ENCODE measurements around the gene TRIO. TPM values are rescaled to one million over a fixed set of nuclear protein-coding genes. Genes with fewer than 3 reads are reported as not detected.

The TRIO gene
- total RNA-seq, 3 donors from 2014 or later (not counting 1 experiment from before 2014, with no cell fraction given): 84.6 to 136 (median 94.3) TPM

DNA sequence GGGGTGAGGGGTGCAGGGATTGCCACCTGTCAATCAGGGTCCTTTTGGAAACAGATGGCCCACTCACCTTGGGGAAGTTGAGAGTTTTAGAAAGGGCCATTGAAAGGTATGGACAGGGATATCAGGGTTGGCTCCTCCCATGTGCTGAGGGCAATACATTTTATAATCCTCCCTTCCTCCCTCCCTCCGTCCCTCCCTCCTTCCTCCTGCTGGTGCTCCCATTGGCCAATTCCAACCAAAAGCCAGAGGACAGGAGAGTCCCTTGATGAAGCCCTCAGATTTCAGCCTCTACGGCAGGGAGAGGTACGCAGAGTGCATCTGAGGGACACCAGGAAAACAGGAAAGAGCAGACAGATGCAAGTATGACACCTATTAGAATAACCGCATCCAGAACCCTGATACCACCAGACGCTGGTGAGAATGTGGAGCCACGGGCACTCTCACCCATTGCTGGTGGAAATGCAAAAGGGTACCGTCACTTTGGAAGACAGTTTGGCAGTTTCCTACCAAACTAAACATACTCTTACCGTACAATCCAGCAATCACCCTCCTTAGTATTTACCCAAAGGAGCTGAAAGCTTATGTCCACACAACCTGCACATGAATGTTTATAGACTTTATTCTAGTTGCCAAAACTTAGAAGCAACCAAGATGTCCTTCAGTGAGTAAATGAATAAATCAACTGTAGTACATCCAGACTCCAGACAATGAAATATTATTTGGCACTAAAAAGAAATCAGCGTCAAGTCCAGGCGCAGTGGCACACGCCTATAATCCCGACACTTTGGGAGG lies 380.3 kb downstream of the TRIO start:
- Mint-ChIP-seq H3K9me3 (peaks cover 0 to 3% of the 10 kb centered on the region in 2 donors), H3K36me3 (no peaks in the 10 kb centered on the region), H3K4me1 (peaks cover 0 to 6% of the 10 kb centered on the region in 2 donors), H3K27ac (no peak overlapping the region), H3K4me3 (no peak overlapping the region), H3K27me3 (ENCODE audit: low read depth in 2 of 2) (no peaks in the 10 kb centered on the region)
- no peaks in the 10 kb centered on the region for H3K27me3 ChIP-seq (ENCODE audit: control insufficient read depth, insufficient read depth, low read length)
- 97% methylated on average over 12 of the region's 12 CpGs for WGBS (ENCODE audit: insufficient coverage)
- no peaks in the 10 kb centered on the region for H3K9me3 ChIP-seq (ENCODE audit: control insufficient read depth, insufficient read depth, low read length)
- intact Hi-C loops (cut with micrococcal nuclease): no loop called here
- ATAC-seq (no peak), DNase-seq (no peak)
- H3K27ac ChIP-seq (ENCODE audit: low read length): no peak overlapping the region
- TF ChIP-seq, protein P1, sequence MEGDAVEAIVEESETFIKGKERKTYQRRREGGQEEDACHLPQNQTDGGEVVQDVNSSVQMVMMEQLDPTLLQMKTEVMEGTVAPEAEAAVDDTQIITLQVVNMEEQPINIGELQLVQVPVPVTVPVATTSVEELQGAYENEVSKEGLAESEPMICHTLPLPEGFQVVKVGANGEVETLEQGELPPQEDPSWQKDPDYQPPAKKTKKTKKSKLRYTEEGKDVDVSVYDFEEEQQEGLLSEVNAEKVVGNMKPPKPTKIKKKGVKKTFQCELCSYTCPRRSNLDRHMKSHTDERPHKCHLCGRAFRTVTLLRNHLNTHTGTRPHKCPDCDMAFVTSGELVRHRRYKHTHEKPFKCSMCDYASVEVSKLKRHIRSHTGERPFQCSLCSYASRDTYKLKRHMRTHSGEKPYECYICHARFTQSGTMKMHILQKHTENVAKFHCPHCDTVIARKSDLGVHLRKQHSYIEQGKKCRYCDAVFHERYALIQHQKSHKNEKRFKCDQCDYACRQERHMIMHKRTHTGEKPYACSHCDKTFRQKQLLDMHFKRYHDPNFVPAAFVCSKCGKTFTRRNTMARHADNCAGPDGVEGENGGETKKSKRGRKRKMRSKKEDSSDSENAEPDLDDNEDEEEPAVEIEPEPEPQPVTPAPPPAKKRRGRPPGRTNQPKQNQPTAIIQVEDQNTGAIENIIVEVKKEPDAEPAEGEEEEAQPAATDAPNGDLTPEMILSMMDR (IDR thresholded peaks at IDR 0.05): no peak
- H3K4me1 ChIP-seq (ENCODE audit: control insufficient read depth, insufficient read depth, low read length): no peaks in the 10 kb centered on the region
- H3K36me3 ChIP-seq (ENCODE audit: control insufficient read depth, insufficient read depth, low read length): no peaks in the 10 kb centered on the region
- H3K4me3 ChIP-seq (ENCODE audit: low read length): no peak overlapping the region

DNA sequence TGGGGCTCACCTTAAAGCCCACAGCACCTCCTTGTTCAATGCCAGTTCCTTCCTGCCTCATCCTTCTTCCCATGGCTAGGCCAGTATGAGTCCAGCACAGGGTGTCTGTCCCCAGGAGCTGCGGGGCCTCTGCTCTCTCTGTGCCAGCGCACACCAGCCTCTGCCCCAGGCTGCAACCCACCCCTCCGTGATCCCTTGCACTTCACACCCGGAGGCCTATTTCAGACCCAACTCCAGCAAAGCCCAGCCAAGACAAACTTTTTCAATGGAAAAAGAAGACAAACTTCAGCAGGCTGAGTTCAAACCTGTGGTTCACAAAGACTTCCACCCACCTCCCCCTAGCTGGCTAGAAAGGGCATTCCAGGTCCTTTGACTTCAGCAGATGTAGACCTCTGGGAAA lies 382.3 kb downstream of the TRIO start:
- intact Hi-C loops (cut with micrococcal nuclease): no loop called here
- no peaks in the 10 kb centered on the region for H3K36me3 Mint-ChIP-seq

DNA sequence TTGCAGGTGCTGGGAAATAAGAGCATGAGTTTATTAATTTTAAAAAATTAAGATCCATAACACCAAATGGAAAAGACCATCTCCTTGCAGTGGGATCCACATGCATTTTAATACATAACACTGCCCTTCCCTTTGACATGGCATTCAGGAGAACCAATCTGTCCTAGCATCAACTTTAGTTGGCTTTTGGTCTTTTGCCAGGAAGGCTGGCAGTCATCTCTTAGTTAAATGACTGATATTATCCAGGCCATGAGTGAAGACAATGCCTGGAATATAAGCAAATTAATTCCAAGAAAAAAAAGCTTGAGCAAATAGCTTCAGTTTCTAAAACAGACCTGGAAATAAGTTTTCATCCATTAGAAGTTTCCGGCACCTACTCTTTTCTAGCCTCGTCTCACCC lies 383.4 kb downstream of the TRIO start:
- H3K27ac Mint-ChIP-seq: no peak overlapping the region
- DNase-seq: no peak
- H3K4me3 ChIP-seq (ENCODE audit: low read length): no peak overlapping the region
- no peaks in the 10 kb centered on the region for H3K36me3 ChIP-seq (ENCODE audit: control insufficient read depth, insufficient read depth, low read length)
- H3K27me3 ChIP-seq (ENCODE audit: control insufficient read depth, insufficient read depth, low read length): no peaks in the 10 kb centered on the region
- no peak for ATAC-seq
- TF ChIP-seq, protein P1 (IDR thresholded peaks at IDR 0.05): no peak
- H3K4me1 Mint-ChIP-seq: peaks cover 0 to 6% of the 10 kb centered on the region in 2 donors
- no peaks in the 10 kb centered on the region for H3K4me1 ChIP-seq (ENCODE audit: control insufficient read depth, insufficient read depth, low read length)
- no peaks in the 10 kb centered on the region for H3K9me3 Mint-ChIP-seq
- H3K27ac ChIP-seq (ENCODE audit: low read length): no peak overlapping the region
- intact Hi-C loops (cut with micrococcal nuclease): no loop called here
- WGBS (ENCODE audit: insufficient coverage): 97% methylated on average over 2 of the region's 2 CpGs
- no peak overlapping the region for H3K4me3 Mint-ChIP-seq
- H3K27me3 Mint-ChIP-seq (ENCODE audit: low read depth in 2 of 2): no peaks in the 10 kb centered on the region
- H3K36me3 Mint-ChIP-seq: no peaks in the 10 kb centered on the region
- no peaks in the 10 kb centered on the region for H3K9me3 ChIP-seq (ENCODE audit: control insufficient read depth, insufficient read depth, low read length)

More for the DNA sequence above, 382.3 kb downstream of the TRIO start:
- Mint-ChIP-seq H3K9me3 (no peaks in the 10 kb centered on the region), H3K4me3 (no peak overlapping the region), H3K4me1 (peaks cover 0 to 6% of the 10 kb centered on the region in 2 donors), H3K27me3 (ENCODE audit: low read depth in 2 of 2) (no peaks in the 10 kb centered on the region), H3K27ac (no peak overlapping the region)
- no peaks in the 10 kb centered on the region for H3K27me3 ChIP-seq (ENCODE audit: control insufficient read depth, insufficient read depth, low read length)
- 99% methylated on average over 4 of the region's 4 CpGs for WGBS (ENCODE audit: insufficient coverage)
- H3K27ac ChIP-seq (ENCODE audit: low read length): no peak overlapping the region
- H3K4me1 ChIP-seq (ENCODE audit: control insufficient read depth, insufficient read depth, low read length): no peaks in the 10 kb centered on the region
- no peaks in the 10 kb centered on the region for H3K36me3 ChIP-seq (ENCODE audit: control insufficient read depth, insufficient read depth, low read length)
- TF ChIP-seq, protein P1 (IDR thresholded peaks at IDR 0.05): no peak
- no peaks in the 10 kb centered on the region for H3K9me3 ChIP-seq (ENCODE audit: control insufficient read depth, insufficient read depth, low read length)
- ATAC-seq: no peak
- DNase-seq: no peak
- no peak overlapping the region for H3K4me3 ChIP-seq (ENCODE audit: low read length)

DNA sequence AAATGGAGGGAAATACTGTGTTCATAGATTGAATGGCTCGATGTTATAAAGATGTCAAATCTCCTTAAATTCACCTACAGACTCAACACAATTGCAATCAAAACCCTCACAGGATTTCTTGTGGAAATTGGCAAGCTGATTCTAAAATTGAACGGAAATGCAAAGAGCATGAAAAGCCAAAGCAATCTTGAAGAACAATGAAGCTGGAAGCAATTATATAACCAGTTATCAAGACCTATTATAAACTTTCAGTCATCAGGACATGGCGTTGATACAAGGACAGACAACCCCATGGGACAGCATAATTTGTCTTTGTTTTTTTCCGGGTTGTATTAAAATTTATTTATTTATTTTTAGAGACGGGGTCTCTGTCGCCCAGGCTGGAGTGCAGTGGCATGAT lies 385.0 kb downstream of the TRIO start:
- intact Hi-C loops (cut with micrococcal nuclease): no loop called here
- Mint-ChIP-seq H3K36me3 (no peaks in the 10 kb centered on the region), H3K4me1 (no peaks in the 10 kb centered on the region), H3K27me3 (ENCODE audit: low read depth in 2 of 2) (no peaks in the 10 kb centered on the region), H3K4me3 (no peak overlapping the region), H3K9me3 (no peaks in the 10 kb centered on the region), H3K27ac (no peak overlapping the region)
- Histone ChIP-seq H3K27ac (ENCODE audit: low read length) (no peak overlapping the region), H3K4me1 (ENCODE audit: control insufficient read depth, insufficient read depth, low read length) (no peaks in the 10 kb centered on the region), H3K9me3 (ENCODE audit: control insufficient read depth, insufficient read depth, low read length) (no peaks in the 10 kb centered on the region), H3K36me3 (ENCODE audit: control insufficient read depth, insufficient read depth, low read length) (no peaks in the 10 kb centered on the region), H3K4me3 (ENCODE audit: low read length) (no peak overlapping the region), H3K27me3 (ENCODE audit: control insufficient read depth, insufficient read depth, low read length) (no peaks in the 10 kb centered on the region)
- DNase-seq: no peak
- TF ChIP-seq, protein P1 (IDR thresholded peaks at IDR 0.05): no peak
- ATAC-seq: no peak
- WGBS (ENCODE audit: insufficient coverage): 97% methylated on average over 6 of the region's 6 CpGs
